ENCODE measurements around the gene TRAPPC8.

- TF ChIP-seq CTCF (IDR thresholded peaks at IDR 0.05) (no peak), POLR2A (IDR thresholded peaks at IDR 0.05) (no peak), POLR2AphosphoS5 (IDR thresholded peaks at IDR 0.05) (no peak), EP300 (IDR thresholded peaks at IDR 0.05; ENCODE audit: low read depth) (no peak)
These were observed 123.1 kb downstream of the TRAPPC8 start for GRCh38 chr18:31819925-31820229.
